ENCODE measurements around the gene MAML2.
A peak's percentile ranks its signal among the peaks of the same experiment; 100 is the strongest.

MAML2 gene

DNA sequence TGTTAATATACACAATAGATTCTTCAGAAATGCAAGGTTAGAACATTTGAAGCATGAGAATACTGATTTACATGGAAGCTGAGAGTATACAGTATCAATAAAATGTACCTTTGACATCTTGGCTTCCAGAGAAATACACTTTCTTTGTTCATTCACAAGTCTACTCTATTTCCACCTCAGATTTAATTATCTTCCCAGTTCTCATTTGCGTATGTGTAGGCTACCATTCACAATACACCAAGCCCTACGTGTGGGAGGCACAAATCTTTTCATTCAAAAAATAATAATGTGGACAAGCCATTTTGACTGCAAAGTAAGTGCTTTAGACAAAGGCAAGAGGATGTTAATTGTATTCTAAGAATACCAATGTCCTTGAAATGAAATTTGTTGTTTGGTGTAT lies 286.4 kb downstream of the MAML2 start:
- no peak for DNase-seq

DNA sequence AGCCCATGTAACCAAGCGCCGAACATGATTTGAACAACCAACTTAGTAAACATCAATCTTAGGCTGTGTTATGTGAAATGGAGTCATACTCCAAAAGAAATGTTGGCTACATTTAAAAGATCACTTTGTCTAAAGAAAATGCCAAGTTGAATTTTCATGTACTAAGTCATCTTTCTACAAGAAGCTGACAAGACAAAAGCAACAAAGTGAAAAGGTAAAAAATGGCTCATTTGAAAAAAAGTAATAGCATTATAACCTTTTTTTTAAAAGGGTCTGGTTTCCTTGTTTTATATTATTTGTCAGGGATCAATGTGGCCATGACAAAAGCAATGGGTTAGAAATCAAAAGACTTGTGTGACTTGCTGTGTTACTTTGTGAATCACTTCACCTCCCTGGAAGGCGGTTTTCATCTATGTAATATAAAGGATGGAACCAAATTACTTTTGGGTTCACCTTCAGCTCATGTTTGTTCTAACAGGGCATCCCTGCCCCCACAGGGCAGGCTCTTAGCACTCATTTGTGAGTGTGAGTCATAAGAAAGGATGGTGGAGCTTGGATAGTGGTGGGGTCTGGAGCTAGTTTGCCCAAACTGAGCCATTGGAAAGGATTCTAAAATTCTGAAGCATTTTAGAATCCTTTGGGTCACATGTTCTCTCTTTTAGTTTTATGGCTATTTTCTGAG lies 287.1 kb downstream of the MAML2 start:
- DNase-seq = no peak

GRCh38 chr11:96054870-96055705 lies 287.9 kb downstream of the MAML2 start:
- peak; percentile 70 for DNase-seq

- no peak for DNase-seq
Observed at GRCh38 chr11:96052921-96053651, 289.9 kb downstream of the MAML2 start.

GRCh38 chr11:96051820-96052219 lies 291.2 kb downstream of the MAML2 start:
- no peak for DNase-seq

DNA sequence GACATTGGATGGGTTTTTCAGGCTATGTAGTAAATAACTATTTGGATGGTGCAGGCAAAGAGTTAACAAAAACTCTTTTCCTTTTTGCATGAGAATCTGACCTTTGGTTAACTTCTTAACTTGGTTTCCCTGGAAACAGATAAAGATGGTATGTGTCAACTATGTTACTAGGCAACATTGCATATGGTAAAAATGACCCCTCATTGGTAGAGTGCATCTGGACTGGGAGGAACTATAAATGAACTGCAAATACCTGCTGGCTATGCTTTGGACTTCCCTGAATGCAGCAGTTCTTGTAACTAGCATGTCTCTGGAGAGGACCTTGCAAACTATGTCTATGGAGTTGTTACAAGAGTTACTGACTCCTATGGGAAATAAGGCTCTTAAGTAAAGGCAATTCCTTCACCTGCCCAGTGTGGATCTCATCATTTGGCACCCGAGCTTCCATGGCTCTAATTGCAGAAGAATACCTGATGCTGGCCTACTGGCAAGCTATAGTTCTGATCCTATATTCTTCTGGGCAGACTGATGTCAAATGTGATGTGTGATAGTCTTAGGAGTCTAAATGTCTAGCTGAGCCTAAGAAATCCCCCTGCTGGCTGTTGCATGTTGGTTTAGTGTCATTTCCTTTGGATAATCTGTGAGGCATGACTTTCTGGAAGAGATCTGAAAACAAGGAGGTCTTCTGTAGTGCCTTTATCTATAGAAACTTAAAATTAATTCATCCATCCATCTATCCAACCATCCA lies 292.4 kb downstream of the MAML2 start:
- DNase-seq = no peak

DNA sequence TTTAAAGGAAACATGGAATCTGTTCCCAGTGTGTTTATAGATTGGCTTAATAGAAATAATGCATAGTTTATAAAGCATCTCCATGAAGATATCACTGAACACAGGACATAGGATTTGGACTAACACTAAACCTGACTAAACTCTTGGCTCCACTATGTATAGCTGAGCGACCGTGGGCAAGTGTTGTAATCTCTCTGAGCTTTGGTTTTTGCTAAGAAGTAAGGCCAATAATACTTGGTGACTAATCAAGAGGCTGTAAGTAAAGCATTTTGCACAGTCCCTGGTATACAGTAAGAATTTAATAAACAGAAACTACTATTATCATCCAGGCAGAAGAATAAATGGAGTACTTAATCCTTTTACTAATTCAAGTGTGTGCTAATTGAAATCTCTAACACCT lies 293.6 kb downstream of the MAML2 start:
- no peak for DNase-seq

- peak; percentile 88 for DNase-seq
Observed at GRCh38 chr11:96045622-96046456, 297.2 kb downstream of the MAML2 start.

DNA sequence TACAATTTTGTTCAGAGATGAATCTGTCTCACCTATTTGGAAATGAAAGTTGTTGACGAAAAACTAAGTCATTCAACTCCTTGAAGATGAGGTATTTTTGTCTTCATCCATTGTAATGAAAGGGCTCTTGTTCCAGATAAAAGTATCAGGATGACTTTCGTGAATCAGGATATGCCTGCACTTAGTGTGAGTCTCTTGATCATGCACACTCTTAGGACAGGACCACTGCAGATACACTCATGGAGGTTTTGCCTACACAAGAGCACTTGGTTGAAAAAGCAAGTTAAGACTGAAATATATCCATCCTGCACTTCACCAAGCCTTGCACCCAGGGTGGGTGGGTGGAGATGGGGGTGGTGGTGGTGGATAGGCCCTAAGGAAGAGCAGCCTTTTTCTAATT lies 298.2 kb downstream of the MAML2 start:
- DNase-seq = no peak

- no peak for DNase-seq
Observed at GRCh38 chr11:96044311-96044710, 298.7 kb downstream of the MAML2 start.

- DNase-seq = peak; percentile 8
Observed at GRCh38 chr11:96043291-96043690, 299.7 kb downstream of the MAML2 start.

GRCh38 chr11:96038046-96038445 lies 304.9 kb downstream of the MAML2 start:
- DNase-seq = no peak

DNA sequence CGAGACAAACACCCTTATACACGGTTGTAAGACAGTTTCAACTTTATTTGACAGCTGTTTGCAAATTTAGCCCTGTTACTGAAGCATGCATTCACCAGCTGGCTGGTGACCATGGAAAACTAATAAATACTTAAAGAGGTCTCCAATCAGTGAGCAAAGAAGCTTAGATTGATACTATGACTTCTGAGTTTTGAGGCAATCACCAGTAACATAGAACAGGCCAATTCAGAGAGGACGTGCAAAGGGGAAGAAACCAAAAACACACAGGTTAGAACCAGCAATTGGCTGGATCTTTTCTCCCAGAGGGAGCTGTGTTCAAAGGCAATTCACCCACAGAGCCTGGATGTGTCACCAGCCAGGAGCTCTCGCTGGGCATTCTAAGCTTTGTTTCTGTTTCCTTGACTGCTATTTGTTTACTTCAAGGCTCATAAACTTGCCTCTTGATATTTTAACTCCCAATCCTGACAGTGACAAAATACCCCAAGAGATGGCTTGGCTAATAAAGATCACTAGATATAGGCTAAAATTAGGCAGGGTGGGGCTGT lies 305.5 kb downstream of the MAML2 start:
- DNase-seq = peak; percentile 94

DNA sequence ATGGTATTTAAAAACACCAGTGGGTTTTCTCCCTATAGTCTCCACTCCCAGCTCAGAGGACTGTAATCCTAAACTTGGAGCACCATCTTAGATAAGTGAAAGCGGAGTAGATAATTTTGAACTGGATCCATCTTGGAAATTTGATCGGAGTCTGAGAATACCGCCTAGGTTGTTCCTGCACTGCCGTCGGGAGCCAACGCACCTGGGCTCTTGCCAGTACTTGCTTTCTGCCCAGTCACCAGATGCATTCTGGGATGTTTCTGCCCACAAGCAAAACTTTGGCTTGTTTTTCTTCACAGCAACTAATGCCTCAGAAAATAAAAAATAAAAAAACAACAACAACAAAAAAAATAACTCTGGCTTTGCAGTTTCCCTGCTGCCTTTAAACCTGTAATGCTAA lies 306.1 kb downstream of the MAML2 start:
- peak; percentile 97 for DNase-seq

GRCh38 chr11:96035740-96036078 lies 307.3 kb downstream of the MAML2 start:
- DNase-seq = no peak

DNA sequence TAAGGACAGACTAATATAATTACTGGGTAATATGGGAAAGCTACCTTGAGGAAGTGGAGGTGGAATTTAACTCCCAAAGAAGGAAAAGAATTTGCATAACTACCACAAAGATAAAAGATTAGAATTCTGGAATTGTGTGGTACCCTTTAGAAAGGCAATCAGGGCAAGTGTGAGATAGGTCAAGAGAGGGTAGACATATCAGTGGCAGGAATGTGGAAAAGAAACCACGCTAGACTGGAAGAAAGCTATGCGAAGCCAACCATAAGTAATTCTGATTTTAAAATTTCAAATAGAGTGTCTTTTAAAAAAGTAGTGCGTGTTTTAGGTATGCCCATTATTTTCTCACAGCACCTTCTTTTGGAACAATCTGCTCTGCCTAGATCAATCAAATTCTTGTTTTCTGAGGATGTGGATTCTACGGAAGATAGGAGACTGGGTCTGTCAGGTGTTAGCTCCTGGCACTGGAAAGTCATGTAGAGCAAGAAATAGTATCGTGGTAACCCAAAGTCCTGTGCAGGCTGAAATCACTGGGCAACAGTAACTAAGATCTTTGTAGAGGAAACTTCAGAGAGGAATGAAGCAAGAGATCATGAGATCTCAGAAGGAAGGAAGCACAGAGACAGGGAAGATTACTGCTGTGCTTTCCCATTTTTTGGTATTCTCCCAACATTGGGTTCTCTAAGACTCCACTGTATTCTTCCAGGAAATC lies 307.8 kb downstream of the MAML2 start:
- no peak for DNase-seq

GRCh38 chr11:96033599-96033998 lies 309.4 kb downstream of the MAML2 start:
- DNase-seq = peak; percentile 26

DNA sequence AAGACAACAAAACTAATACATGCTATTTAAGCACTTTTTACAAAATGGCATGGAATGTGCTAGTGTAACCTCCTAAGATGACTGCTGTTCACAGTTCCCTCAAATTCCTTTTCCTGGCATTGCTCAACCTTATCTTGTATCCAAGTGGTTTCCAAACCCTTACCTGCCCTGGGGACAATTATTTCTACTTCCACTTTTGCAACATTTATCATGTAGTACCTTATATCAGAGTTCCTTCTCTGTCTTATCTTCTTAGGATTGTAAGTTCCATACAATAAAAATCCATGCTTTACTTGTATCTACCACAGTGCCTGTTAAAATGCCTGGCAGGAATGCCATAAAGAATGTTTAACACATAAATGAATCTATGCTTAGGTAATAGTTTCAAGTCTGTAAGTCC lies 309.9 kb downstream of the MAML2 start:
- no peak for DNase-seq

DNA sequence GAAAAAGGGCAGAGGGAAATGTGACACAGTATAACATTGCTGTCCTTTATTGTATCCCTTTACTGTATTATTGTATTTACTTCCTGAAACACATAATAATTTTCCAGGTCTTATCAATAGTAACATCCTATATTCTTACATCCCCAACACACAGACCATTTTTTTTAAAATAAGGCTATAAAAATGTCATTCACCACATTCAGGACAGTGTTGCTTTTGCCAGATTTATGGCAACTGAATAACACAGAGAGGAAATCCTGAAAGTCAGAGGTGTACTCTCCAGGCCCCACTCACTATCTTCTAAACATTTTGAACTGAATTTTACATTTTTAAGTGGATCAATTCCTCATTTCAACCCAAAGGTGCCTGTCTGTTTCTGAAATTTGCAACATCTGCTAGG lies 314.2 kb downstream of the MAML2 start:
- DNase-seq = peak; percentile 31

DNA sequence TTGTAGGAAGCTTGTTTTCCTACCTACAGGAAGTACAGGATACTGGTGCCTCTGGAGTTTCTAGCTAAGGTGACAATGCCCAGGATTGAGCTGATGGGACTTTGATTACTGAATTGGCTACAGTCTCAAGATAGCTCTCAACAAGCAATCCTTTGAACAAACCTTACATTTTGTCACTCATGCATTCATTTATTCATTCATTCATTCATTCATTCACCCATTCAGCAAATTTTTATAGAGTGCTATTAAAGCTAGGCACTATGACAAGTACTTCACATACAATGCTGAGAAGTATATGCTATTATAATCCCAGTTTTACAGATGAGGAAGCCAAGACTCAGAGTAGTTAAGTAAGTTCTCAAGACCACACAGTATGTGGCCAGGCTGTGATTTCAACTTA lies 316.0 kb downstream of the MAML2 start:
- DNase-seq = no peak

DNA sequence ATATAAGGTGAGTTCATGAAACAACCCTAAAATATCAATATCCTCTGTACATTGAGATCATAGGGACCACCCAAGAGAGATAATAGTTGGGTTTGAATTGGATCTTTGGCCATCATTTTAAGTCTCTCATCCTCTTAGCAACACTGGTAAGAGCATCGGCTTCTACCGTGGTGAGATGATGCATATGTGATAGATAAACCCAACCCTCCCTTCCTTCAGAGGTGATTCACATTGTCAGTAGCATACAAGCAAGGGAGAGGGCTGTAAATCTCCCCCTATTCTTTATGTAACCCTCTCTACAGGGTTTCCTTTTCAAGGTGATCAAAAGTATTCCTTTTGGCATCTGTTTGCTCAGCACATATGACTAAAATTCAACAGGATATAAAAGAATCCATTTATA lies 316.7 kb downstream of the MAML2 start:
- no peak for DNase-seq

Measured in NCI-H2171 treated with DMSO at 0.1 percent for 48 hours (cell line).